Fibroblast of pulmonary artery (primary cell): ENCODE measurements around the gene PSMB4.
"Not testable (repeated sequence)": the region's sequence is repeated elsewhere in the genome, so short reads cannot be mapped to it uniquely, and the experiment has no call there.

Source experiments
- DNase-seq: peaks from one replicate; pipeline ENCODE4 v3.0.0-alpha.2; 2010; ENCODE audit warnings: low read depth
- H3K4me3 ChIP-seq: replicated peaks from 2 replicates; pipeline ENCODE4 v1.5.1; 2011; ENCODE audit warnings: low read depth, mild to moderate bottlenecking, control low read depth, low read length, moderate library complexity
- CTCF ChIP-seq: IDR thresholded peaks from 2 replicates; pipeline ENCODE4 v1.5.1; 2011; ENCODE audit warnings: mild to moderate bottlenecking, control low read depth, low read length, inconsistent platforms; ENCODE audit errors: missing control alignments

The PSMB4 gene

GRCh38 chr1:151425103-151425502, 25.7 kb downstream of the PSMB4 start:
- no peak for TF ChIP-seq CTCF
- DNase-seq = no peak
- H3K4me3 ChIP-seq = no peak overlapping the region

GRCh38 chr1:151428068-151428467, 28.7 kb downstream of the PSMB4 start:
- DNase-seq = no peak
- no peak for TF ChIP-seq CTCF

GRCh38 chr1:151433827-151434226, 34.5 kb downstream of the PSMB4 start:
- not testable (repeated sequence) for DNase-seq, H3K4me3 ChIP-seq

More at GRCh38 chr1:151428068-151428467, 28.7 kb downstream of the PSMB4 start:
- no peak overlapping the region for H3K4me3 ChIP-seq

- TF ChIP-seq CTCF = no peak
- H3K4me3 ChIP-seq = no peak overlapping the region
- DNase-seq = no peak
These were observed 35.8 kb downstream of the PSMB4 start for GRCh38 chr1:151435174-151435573.

- no peak for TF ChIP-seq CTCF
- DNase-seq = no peak
- no peak overlapping the region for H3K4me3 ChIP-seq
These were observed 37.6 kb downstream of the PSMB4 start for GRCh38 chr1:151436985-151437384.

- not testable (repeated sequence) for H3K4me3 ChIP-seq, DNase-seq
These were observed 38.0 kb downstream of the PSMB4 start for GRCh38 chr1:151437396-151437795.

GRCh38 chr1:151443846-151444782, 44.7 kb downstream of the PSMB4 start:
- H3K4me3 ChIP-seq = no peak overlapping the region
- TF ChIP-seq CTCF = peak; percentile 87
- DNase-seq = peak; percentile 88

GRCh38 chr1:151444783-151445177, 45.4 kb downstream of the PSMB4 start:
- no peak for TF ChIP-seq CTCF
- no peak for DNase-seq
- H3K4me3 ChIP-seq = no peak overlapping the region
